HepG2 (cell line): ENCODE data around the gene ROBO2. TPM values are rescaled to one million over a fixed set of nuclear protein-coding genes. Genes with fewer than 3 reads are reported as not detected.

Experiments
- ATAC-seq: fragments of 200-7000 bp; cut with Tn5 transposase; 3 replicates; pipeline ENCODE4 v1.9.1; 2020; ENCODE audit warnings: mild to moderate bottlenecking, moderate library complexity
- BruUV-seq: library from RNA; stranded (reverse); fragments of 400-500 nt; replicated peaks from 2 replicates; lab custom pipeline; 2021; lab: Mats Ljungman, UMichigan
- CTCF ChIA-PET: fragments of 300-600 bp; formaldehyde crosslinking; extraction: SDS; loops from one replicate; lab custom pipeline; 2021; ENCODE audit warnings: low total read pairs, inconsistent platforms, low intra/inter-chr PET ratio; lab: Yijun Ruan, JAX
- POLR2A ChIA-PET: fragments of 350-600 bp; sonication (Branson Sonifier 250); formaldehyde crosslinking; loops from one replicate; lab custom pipeline; 2020; ENCODE audit warnings: antibody characterized with exemption, inconsistent platforms; lab: Yijun Ruan, JAX
- DNase-seq: peaks from one replicate; pipeline ENCODE4 v3.0.0-alpha.2; 2015; ENCODE audit warnings: low spot score
- FAIRE-seq: peaks from 3 replicates; lab custom pipeline; 2011; peaks lifted over from hg19 to GRCh38; lab: Jason Lieb, UNC
- H2AFZ ChIP-seq: one replicate; pipeline ENCODE4 v1.6.1; 2011; ENCODE audit warnings: low read length, inconsistent platforms
- H3K27ac ChIP-seq: fragments of 300-600 bp; 3 replicates; pipeline ENCODE4 v1.8.0; 2011; ENCODE audit warnings: mixed run types, mild to moderate bottlenecking, mixed read lengths, low read length, inconsistent platforms; ENCODE audit not compliant: insufficient read depth; ENCODE audit errors: extremely low read length
- H3K27me3 ChIP-seq, 2 experiments: fragments of 200-600 bp in 1 of 2; 2 replicates in 1 of 2; 3 replicates in 1 of 2; pipeline versions ENCODE4 v1.6.0 to v1.8.0; 2011; ENCODE audit warnings: low read length in 2 of 2, mild to moderate bottlenecking in 2 of 2, moderate library complexity in 2 of 2, inconsistent platforms in 1 of 2; ENCODE audit not compliant: insufficient read depth in 2 of 2, control insufficient read depth in 1 of 2
- H3K36me3 ChIP-seq, 2 experiments: fragments of 200-600 bp in 1 of 2; replicated peaks in 1 of 2; 2 replicates in 1 of 2; 3 replicates in 1 of 2; pipeline versions ENCODE4 v1.5.1 to v1.8.0; 2011; ENCODE audit warnings: low read length in 2 of 2, inconsistent platforms in 1 of 2; ENCODE audit not compliant: insufficient read depth in 2 of 2, control insufficient read depth in 1 of 2
- H3K4me1 ChIP-seq: 2 replicates; pipeline ENCODE4 v1.5.1; 2012; ENCODE audit warnings: low read length, inconsistent platforms; ENCODE audit not compliant: insufficient read depth
- H3K4me2 ChIP-seq: 2 replicates; pipeline ENCODE4 v1.6.0; 2011; ENCODE audit warnings: low read depth, low read length, inconsistent platforms
- H3K4me3 ChIP-seq, 3 experiments: fragments of 200-600 bp in 1 of 3; sonication (generic), shearing (Covaris generic) in 1 of 3; replicated peaks in 1 of 3; 2 replicates each; pipeline ENCODE4 v1.5.1; 2011 to 2016; ENCODE audit warnings: low read length in 3 of 3, inconsistent platforms in 2 of 3, low read depth in 2 of 3, mild to moderate bottlenecking in 2 of 3, control low read depth in 1 of 3, mixed read lengths in 1 of 3; ENCODE audit not compliant: insufficient read depth in 1 of 3
- H3K79me2 ChIP-seq: one replicate; pipeline ENCODE4 v1.6.1; 2011; ENCODE audit warnings: low read length, inconsistent platforms; ENCODE audit not compliant: insufficient read depth
- H3K9ac ChIP-seq: 2 replicates; pipeline ENCODE4 v1.6.0; 2011; ENCODE audit warnings: mild to moderate bottlenecking, low read depth, low read length, inconsistent platforms; ENCODE audit not compliant: insufficient read depth
- H3K9me3 ChIP-seq: 2 replicates; pipeline ENCODE4 v1.5.1; 2012; ENCODE audit warnings: mild to moderate bottlenecking, low read length
- H4K20me1 ChIP-seq: 2 replicates; pipeline ENCODE4 v1.6.0; 2011; ENCODE audit warnings: inconsistent platforms, mild to moderate bottlenecking, low read length, moderate library complexity; ENCODE audit not compliant: insufficient read depth
- CCAR2 ChIP-seq: fragments of 200-400 bp; formaldehyde crosslinking; optimal IDR thresholded peaks from 2 replicates; pipeline ENCODE3; 2018; ENCODE audit warnings: low read depth, mild to moderate bottlenecking, low read length, moderate library complexity
- LBX2 ChIP-seq: sonication (generic); formaldehyde crosslinking; IDR thresholded peaks from 2 replicates; pipeline ENCODE4 v1.5.0; 2020; ENCODE audit warnings: missing genetic modification reagents, mild to moderate bottlenecking, borderline replicate concordance
- MATR3 ChIP-seq: sonication (generic); formaldehyde crosslinking; IDR thresholded peaks from 2 replicates; pipeline ENCODE4 v1.4.0; 2020; ENCODE audit warnings: missing genetic modification reagents
- NFE2 ChIP-seq: sonication (generic); formaldehyde crosslinking; IDR thresholded peaks from 2 replicates; pipeline ENCODE4 v1.4.0; 2020; ENCODE audit warnings: missing genetic modification reagents
- RFXAP ChIP-seq: sonication (generic); formaldehyde crosslinking; IDR thresholded peaks from 2 replicates; pipeline ENCODE4 v1.4.0; 2020; ENCODE audit warnings: missing genetic modification reagents, borderline replicate concordance
- ZNF263 ChIP-seq: sonication (generic); formaldehyde crosslinking; IDR thresholded peaks from 2 replicates; pipeline ENCODE4 v1.4.0; 2020; ENCODE audit warnings: missing genetic modification reagents
- ZSCAN31 ChIP-seq: sonication (generic); formaldehyde crosslinking; IDR thresholded peaks from 2 replicates; pipeline ENCODE4 v1.5.0; 2020; ENCODE audit warnings: low read depth, mild to moderate bottlenecking, missing genetic modification reagents
- WGBS: methylation state at CpG from one replicate; pipeline ENCODE4 v1.1.6; 2017; ENCODE audit warnings: low lambda C conversion rate; 5-methylcytosine and 5-hydroxymethylcytosine counted together
- in situ Hi-C: cut with HindIII; loops from 2 replicates; pipeline ENCODE4 v1.10.0; 2017; ENCODE audit warnings: low pct_unique_long_range_greater_than_20kb; ENCODE audit not compliant: extremely low pct_ligation_motif_present
- intact Hi-C: fragments of 100-400 bp; cut with micrococcal nuclease; formaldehyde crosslinking; loops from one replicate; pipeline ENCODE4 v1.10.0; 2022; ENCODE audit not compliant: unreplicated experiment
- polyA plus RNA-seq, 8 experiments: library from polyadenylated mRNA; depleted of rRNA in 3 of 8; stranded (reverse) in 7 of 8; unstranded in 1 of 8; fragments of >200 nt; fragmentation: Illumina TruSeq in 4 of 8; extraction: Trizol in 4 of 8; gene quantifications; 2 replicates each; pipeline versions ENCODE4 v1.2.1 to v1.2.3, GENCODE V29; 2011 to 2016; ENCODE audit warnings: low read depth in 4 of 8, missing spikeins in 1 of 8, mixed read lengths in 1 of 8; ENCODE audit not compliant: insufficient read depth in 1 of 8
- total RNA-seq, 5 experiments: library from RNA; depleted of rRNA; stranded (reverse); fragments of >200 nt; fragmentation: Illumina TruSeq; extraction: Trizol; gene quantifications; 2 replicates each; pipeline ENCODE4 v1.2.3, GENCODE V29; 2016; ENCODE audit warnings: low read depth in 1 of 5
- TF ChIP-seq, protein P1 (sequence below): sonication (generic); formaldehyde crosslinking; IDR thresholded peaks from 2 replicates; pipeline ENCODE4 v1.4.0; 2020; ENCODE audit warnings: mild to moderate bottlenecking, missing genetic modification reagents
- TF ChIP-seq, protein P2 (sequence below): sonication (generic); formaldehyde crosslinking; IDR thresholded peaks from 2 replicates; pipeline ENCODE4 v1.4.0; 2020; ENCODE audit warnings: mild to moderate bottlenecking, missing genetic modification reagents
- TF ChIP-seq, protein P3 (sequence below): sonication (generic); formaldehyde crosslinking; IDR thresholded peaks from 2 replicates; pipeline ENCODE4 v1.8.0; 2022; ENCODE audit warnings: mild to moderate bottlenecking, missing genetic modification reagents, moderate library complexity

The ROBO2 gene
- total and polyA plus RNA-seq, 2 of the 13 experiments (the other 11 are each of a cell fraction or from before 2014, with no cell fraction given): not detected

DNA sequence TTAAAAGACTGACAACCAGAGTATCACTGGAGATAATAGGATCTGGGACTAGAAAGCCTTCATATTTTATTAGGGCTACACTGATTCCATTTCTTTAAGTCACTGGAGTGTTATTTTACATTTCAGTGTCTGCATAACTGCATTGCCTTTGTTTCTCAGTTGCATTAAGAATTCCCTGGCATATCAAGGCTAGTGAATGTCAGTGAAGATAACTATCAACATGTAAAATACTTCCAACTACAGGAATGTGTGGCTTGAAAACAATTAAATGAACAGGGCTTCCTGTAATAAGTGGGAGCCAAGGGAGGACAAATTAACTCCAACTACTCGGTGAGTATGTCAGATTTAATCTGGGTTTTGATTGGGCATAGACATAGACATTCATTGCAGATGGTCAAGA, 628.5 kb downstream of the ROBO2 start:
- BruUV-seq: no TSS peak
- H3K4me1 ChIP-seq: no peaks in the 10 kb centered on the region
- H4K20me1 ChIP-seq: no peaks in the 10 kb centered on the region
- intact Hi-C loops: no loop called here
- no peaks in the 10 kb centered on the region for H3K79me2 ChIP-seq
- H3K27ac ChIP-seq: no peak overlapping the region
- FAIRE-seq: no peak
- no peaks in the 10 kb centered on the region for H3K27me3 ChIP-seq
- ChIA-PET POLR2A (no interaction called here), CTCF (no interaction called here)
- H2AFZ ChIP-seq: no peak overlapping the region
- H3K36me3 ChIP-seq: no peaks in the 10 kb centered on the region
- no peak for ATAC-seq
- H3K9me3 ChIP-seq: 0 out of 2 replicates have a peak, but pooled peaks cover under 1% of the 10 kb centered on the region
- WGBS: 0% methylated on average over 1 of the region's 1 CpG
- no peak overlapping the region for H3K9ac ChIP-seq
- TF ChIP-seq, protein P1, sequence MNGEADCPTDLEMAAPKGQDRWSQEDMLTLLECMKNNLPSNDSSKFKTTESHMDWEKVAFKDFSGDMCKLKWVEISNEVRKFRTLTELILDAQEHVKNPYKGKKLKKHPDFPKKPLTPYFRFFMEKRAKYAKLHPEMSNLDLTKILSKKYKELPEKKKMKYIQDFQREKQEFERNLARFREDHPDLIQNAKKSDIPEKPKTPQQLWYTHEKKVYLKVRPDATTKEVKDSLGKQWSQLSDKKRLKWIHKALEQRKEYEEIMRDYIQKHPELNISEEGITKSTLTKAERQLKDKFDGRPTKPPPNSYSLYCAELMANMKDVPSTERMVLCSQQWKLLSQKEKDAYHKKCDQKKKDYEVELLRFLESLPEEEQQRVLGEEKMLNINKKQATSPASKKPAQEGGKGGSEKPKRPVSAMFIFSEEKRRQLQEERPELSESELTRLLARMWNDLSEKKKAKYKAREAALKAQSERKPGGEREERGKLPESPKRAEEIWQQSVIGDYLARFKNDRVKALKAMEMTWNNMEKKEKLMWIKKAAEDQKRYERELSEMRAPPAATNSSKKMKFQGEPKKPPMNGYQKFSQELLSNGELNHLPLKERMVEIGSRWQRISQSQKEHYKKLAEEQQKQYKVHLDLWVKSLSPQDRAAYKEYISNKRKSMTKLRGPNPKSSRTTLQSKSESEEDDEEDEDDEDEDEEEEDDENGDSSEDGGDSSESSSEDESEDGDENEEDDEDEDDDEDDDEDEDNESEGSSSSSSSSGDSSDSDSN: no peak
- TF ChIP-seq ZNF263 (CRISPR knock-in tag): no peak
- TF ChIP-seq MATR3 (CRISPR knock-in tag): no peak
- no peak for TF ChIP-seq NFE2 (CRISPR knock-in tag)
- TF ChIP-seq, all 625 proteins: peak for 0
- Histone ChIP-seq H3K4me2 (no peak overlapping the region), H3K4me3 (no peak overlapping the region)
- DNase-seq: no peak
- in situ Hi-C loops: no loop called here

GRCh38 chr3:77672016-77672415, 632.1 kb downstream of the ROBO2 start:
- H3K4me2 ChIP-seq: no peak overlapping the region
- ChIA-PET POLR2A (no interaction called here), CTCF (no interaction called here)

More at GRCh38 chr3:77672016-77672415, 632.1 kb downstream of the ROBO2 start:
- H3K9me3 ChIP-seq: no peaks in the 10 kb centered on the region
- H3K79me2 ChIP-seq: no peaks in the 10 kb centered on the region
- DNase-seq: no peak
- H3K9ac ChIP-seq: no peak overlapping the region
- TF ChIP-seq LBX2 (CRISPR knock-in tag) (no peak), CCAR2 (no peak), ZSCAN31 (no peak), RFXAP (no peak)
- TF ChIP-seq, protein P2, sequence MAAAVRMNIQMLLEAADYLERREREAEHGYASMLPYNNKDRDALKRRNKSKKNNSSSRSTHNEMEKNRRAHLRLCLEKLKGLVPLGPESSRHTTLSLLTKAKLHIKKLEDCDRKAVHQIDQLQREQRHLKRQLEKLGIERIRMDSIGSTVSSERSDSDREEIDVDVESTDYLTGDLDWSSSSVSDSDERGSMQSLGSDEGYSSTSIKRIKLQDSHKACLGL: no peak
- TF ChIP-seq, protein P3, sequence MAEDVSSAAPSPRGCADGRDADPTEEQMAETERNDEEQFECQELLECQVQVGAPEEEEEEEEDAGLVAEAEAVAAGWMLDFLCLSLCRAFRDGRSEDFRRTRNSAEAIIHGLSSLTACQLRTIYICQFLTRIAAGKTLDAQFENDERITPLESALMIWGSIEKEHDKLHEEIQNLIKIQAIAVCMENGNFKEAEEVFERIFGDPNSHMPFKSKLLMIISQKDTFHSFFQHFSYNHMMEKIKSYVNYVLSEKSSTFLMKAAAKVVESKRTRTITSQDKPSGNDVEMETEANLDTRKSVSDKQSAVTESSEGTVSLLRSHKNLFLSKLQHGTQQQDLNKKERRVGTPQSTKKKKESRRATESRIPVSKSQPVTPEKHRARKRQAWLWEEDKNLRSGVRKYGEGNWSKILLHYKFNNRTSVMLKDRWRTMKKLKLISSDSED (CRISPR knock-in tag): no peak
- intact Hi-C loops: no loop called here
- no peaks in the 10 kb centered on the region for H3K27me3 ChIP-seq
- no TSS peak for BruUV-seq
- WGBS: 0% methylated on average over 2 of the region's 2 CpGs
- no peak for ATAC-seq
- no peaks in the 10 kb centered on the region for H3K36me3 ChIP-seq
- no peak overlapping the region for H3K27ac ChIP-seq
- in situ Hi-C loops: no loop called here
- no peak overlapping the region for H2AFZ ChIP-seq
- no peak overlapping the region for H3K4me3 ChIP-seq
- no peaks in the 10 kb centered on the region for H3K4me1 ChIP-seq
- H4K20me1 ChIP-seq: no peaks in the 10 kb centered on the region
- no peak for FAIRE-seq
